WTC11 (cell line): ENCODE measurements around the gene PLBD2. TPM values are rescaled to one million over a fixed set of nuclear protein-coding genes. Genes with fewer than 3 reads are reported as not detected.
"Not testable (repeated sequence)": the region's sequence is repeated elsewhere in the genome, so short reads cannot be mapped to it uniquely, and the experiment has no call there.

Source experiments
- ATAC-seq: fragments of 200-7000 bp; cut with Tn5 transposase; 2 replicates; pipeline ENCODE4 v1.10.0; 2021; ENCODE audit warnings: mild to moderate bottlenecking, moderate library complexity
- CTCF ChIA-PET: fragments of 300-600 bp; sonication (Branson Sonifier 250); formaldehyde crosslinking; loops from one replicate; lab custom pipeline; 2021; ENCODE audit warnings: antibody characterized with exemption; lab: Charles Lee
- POLR2A ChIA-PET: fragments of 350-600 bp; sonication (Branson Sonifier 250); formaldehyde crosslinking; loops from one replicate; lab custom pipeline; 2021; ENCODE audit warnings: antibody characterized with exemption; lab: Charles Lee
- DNase-seq: peaks from one replicate; pipeline ENCODE4 v3.0.0; 2021; ENCODE audit warnings: low spot score
- H3K27ac Mint-ChIP-seq: 2 replicates; pipeline ENCODE4 v1.8.0; 2021; ENCODE audit warnings: mixed read lengths
- H3K27me3 Mint-ChIP-seq: 2 replicates; pipeline ENCODE4 v1.8.0; 2021; ENCODE audit warnings: low read depth, mild to moderate bottlenecking, moderate library complexity, mixed read lengths
- H3K36me3 Mint-ChIP-seq: 2 replicates; pipeline ENCODE4 v1.8.0; 2021; ENCODE audit warnings: mixed read lengths
- H3K4me1 Mint-ChIP-seq: 2 replicates; pipeline ENCODE4 v1.8.0; 2022; ENCODE audit warnings: mixed read lengths
- H3K4me3 Mint-ChIP-seq: 2 replicates; pipeline ENCODE4 v1.8.0; 2021; ENCODE audit warnings: mild to moderate bottlenecking, moderate library complexity, mixed read lengths
- H3K9me3 Mint-ChIP-seq: 2 replicates; pipeline ENCODE4 v1.8.0; 2021; ENCODE audit warnings: mixed read lengths
- GABPB1 ChIP-seq: sonication (generic); formaldehyde crosslinking; IDR thresholded peaks from 2 replicates; pipeline ENCODE4 v1.8.1; 2023; ENCODE audit warnings: mild to moderate bottlenecking, missing genetic modification reagents
- JAZF1 ChIP-seq: fragments of 250-450 bp; sonication (Bioruptor Pico); IDR thresholded peaks from 2 replicates; pipeline ENCODE4 v1.9.0; 2021; ENCODE audit warnings: moderate library complexity, mild to moderate bottlenecking, inconsistent platforms
- JUN ChIP-seq: sonication (generic); formaldehyde crosslinking; IDR thresholded peaks from 2 replicates; pipeline ENCODE4 v1.8.0; 2023; ENCODE audit warnings: mild to moderate bottlenecking, missing genetic modification reagents
- KAT7 ChIP-seq: sonication (generic); formaldehyde crosslinking; IDR thresholded peaks from 2 replicates; pipeline ENCODE4 v1.8.1; 2023; ENCODE audit warnings: missing genetic modification reagents, mild to moderate bottlenecking, borderline replicate concordance
- NR1H2 ChIP-seq: sonication (generic); formaldehyde crosslinking; IDR thresholded peaks from 2 replicates; pipeline ENCODE4 v1.9.0; 2021; ENCODE audit warnings: mild to moderate bottlenecking, moderate library complexity, missing genetic modification reagents
- NR2C2 ChIP-seq: sonication (generic); formaldehyde crosslinking; IDR thresholded peaks from 2 replicates; pipeline ENCODE4 v1.8.0; 2022; ENCODE audit warnings: mild to moderate bottlenecking, missing genetic modification reagents
- TCF7 ChIP-seq: sonication (generic); formaldehyde crosslinking; IDR thresholded peaks from 2 replicates; pipeline ENCODE4 v1.8.0; 2022; ENCODE audit warnings: mild to moderate bottlenecking, low read depth, missing genetic modification reagents, moderate library complexity
- ZNF423 ChIP-seq: fragments of 250-450 bp; sonication (Bioruptor Pico); IDR thresholded peaks from 2 replicates; pipeline ENCODE4 v2.1.2; 2022; ENCODE audit warnings: mild to moderate bottlenecking, moderate library complexity
- total RNA-seq: library from RNA; stranded (reverse); gene quantifications from 3 replicates; pipeline ENCODE4 v1.2.3, GENCODE V29; 2021
- TF ChIP-seq, protein P1 (sequence below): sonication (generic); formaldehyde crosslinking; IDR thresholded peaks from 2 replicates; pipeline ENCODE4 v1.8.1; 2023; ENCODE audit warnings: mild to moderate bottlenecking, moderate library complexity, missing genetic modification reagents
- TF ChIP-seq, protein P2 (sequence below): fragments of 200-600 bp; IDR thresholded peaks from 2 replicates; pipeline ENCODE4 v1.8.0; 2022; ENCODE audit warnings: antibody characterized with exemption
- TF ChIP-seq, protein P3 (sequence below): fragments of 250-450 bp; sonication (Bioruptor Pico); IDR thresholded peaks from 2 replicates; pipeline ENCODE4 v1.9.0; 2021; ENCODE audit warnings: moderate library complexity, mild to moderate bottlenecking, inconsistent platforms, borderline replicate concordance
- TF ChIP-seq, protein P4 (sequence below): fragments of 250-450 bp; sonication (Bioruptor Pico); IDR thresholded peaks from 2 replicates; pipeline ENCODE4 v1.8.0; 2021; ENCODE audit warnings: mild to moderate bottlenecking

PLBD2 gene
- total RNA-seq, 1 experiment from 2014 or later = 34.8 TPM

DNA sequence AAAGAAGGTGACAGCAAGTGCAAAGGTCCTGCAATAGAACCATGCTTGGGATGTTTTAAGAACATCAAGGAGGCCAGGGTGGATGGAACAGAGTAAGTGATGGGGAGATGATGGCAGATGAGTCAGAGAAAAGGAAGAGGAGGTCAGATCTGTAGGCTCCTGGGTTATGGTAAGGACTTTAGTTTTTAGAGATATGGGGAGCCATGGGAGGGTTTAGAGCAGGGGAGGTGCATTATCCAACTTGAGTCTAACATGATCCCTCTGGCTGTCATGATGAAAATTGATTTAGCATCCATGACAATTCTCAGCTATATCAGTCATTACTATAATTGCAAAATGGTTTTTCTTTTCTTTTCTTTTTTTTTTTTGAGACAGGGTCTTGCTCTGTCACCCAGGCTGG lies 7.3 kb upstream of the PLBD2 start:
- no peaks in the 10 kb centered on the region for H3K9me3 Mint-ChIP-seq
- H3K4me1 Mint-ChIP-seq = peaks cover 13% of the 10 kb centered on the region
- ChIA-PET POLR2A (no interaction called here), CTCF (interaction anchor here (1.0 kb wide), 1 partner anchor 111 kb away, joined by 3 read pairs; no protein-coding TSS in a partner anchor)
- no peak overlapping the region for H3K4me3 Mint-ChIP-seq
- TF ChIP-seq TCF7 (CRISPR knock-in tag) (no peak), NR2C2 (CRISPR knock-in tag) (no peak), KAT7 (CRISPR knock-in tag) (no peak), ZNF423 (CRISPR knock-in tag) (no peak)
- TF ChIP-seq, protein P1, sequence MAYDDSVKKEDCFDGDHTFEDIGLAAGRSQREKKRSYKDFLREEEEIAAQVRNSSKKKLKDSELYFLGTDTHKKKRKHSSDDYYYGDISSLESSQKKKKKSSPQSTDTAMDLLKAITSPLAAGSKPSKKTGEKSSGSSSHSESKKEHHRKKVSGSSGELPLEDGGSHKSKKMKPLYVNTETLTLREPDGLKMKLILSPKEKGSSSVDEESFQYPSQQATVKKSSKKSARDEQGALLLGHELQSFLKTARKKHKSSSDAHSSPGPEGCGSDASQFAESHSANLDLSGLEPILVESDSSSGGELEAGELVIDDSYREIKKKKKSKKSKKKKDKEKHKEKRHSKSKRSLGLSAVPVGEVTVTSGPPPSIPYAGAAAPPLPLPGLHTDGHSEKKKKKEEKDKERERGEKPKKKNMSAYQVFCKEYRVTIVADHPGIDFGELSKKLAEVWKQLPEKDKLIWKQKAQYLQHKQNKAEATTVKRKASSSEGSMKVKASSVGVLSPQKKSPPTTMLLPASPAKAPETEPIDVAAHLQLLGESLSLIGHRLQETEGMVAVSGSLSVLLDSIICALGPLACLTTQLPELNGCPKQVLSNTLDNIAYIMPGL = no peak
- TF ChIP-seq, protein P2, sequence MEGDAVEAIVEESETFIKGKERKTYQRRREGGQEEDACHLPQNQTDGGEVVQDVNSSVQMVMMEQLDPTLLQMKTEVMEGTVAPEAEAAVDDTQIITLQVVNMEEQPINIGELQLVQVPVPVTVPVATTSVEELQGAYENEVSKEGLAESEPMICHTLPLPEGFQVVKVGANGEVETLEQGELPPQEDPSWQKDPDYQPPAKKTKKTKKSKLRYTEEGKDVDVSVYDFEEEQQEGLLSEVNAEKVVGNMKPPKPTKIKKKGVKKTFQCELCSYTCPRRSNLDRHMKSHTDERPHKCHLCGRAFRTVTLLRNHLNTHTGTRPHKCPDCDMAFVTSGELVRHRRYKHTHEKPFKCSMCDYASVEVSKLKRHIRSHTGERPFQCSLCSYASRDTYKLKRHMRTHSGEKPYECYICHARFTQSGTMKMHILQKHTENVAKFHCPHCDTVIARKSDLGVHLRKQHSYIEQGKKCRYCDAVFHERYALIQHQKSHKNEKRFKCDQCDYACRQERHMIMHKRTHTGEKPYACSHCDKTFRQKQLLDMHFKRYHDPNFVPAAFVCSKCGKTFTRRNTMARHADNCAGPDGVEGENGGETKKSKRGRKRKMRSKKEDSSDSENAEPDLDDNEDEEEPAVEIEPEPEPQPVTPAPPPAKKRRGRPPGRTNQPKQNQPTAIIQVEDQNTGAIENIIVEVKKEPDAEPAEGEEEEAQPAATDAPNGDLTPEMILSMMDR = no peak
- no peak overlapping the region for H3K27ac Mint-ChIP-seq
- no peaks in the 10 kb centered on the region for H3K27me3 Mint-ChIP-seq
- DNase-seq = no peak
- ATAC-seq = no peak
- no peaks in the 10 kb centered on the region for H3K36me3 Mint-ChIP-seq

DNA sequence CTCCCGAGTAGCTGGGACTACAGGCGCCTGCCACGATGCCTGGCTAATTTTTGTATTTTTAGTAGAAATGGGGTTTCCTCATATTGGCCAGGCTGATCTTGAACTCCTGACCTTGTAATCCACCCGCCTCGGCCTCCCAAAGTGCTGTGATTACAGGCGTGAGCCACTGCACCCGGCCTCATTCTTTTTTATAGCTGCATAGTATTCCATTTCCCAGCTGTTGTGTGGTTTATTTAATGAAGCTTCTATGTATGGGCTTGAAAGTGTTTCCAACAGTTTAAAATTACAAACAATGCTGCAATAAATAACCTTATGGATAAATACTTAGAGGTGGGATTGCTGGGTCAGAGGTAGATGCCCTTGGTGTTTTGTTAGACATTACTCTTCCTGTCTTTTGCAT lies 4.2 kb upstream of the PLBD2 start:
- H3K27me3 Mint-ChIP-seq, H3K36me3 Mint-ChIP-seq, H3K27ac Mint-ChIP-seq, DNase-seq, POLR2A ChIA-PET, H3K9me3 Mint-ChIP-seq, ATAC-seq, H3K4me3 Mint-ChIP-seq: not testable (repeated sequence)
- H3K4me1 Mint-ChIP-seq = peaks cover 13% of the 10 kb centered on the region
- CTCF ChIA-PET = interaction anchor here (0.6 kb wide), 1 partner anchor 9 kb away, joined by 3 read pairs; no protein-coding TSS in a partner anchor

DNA sequence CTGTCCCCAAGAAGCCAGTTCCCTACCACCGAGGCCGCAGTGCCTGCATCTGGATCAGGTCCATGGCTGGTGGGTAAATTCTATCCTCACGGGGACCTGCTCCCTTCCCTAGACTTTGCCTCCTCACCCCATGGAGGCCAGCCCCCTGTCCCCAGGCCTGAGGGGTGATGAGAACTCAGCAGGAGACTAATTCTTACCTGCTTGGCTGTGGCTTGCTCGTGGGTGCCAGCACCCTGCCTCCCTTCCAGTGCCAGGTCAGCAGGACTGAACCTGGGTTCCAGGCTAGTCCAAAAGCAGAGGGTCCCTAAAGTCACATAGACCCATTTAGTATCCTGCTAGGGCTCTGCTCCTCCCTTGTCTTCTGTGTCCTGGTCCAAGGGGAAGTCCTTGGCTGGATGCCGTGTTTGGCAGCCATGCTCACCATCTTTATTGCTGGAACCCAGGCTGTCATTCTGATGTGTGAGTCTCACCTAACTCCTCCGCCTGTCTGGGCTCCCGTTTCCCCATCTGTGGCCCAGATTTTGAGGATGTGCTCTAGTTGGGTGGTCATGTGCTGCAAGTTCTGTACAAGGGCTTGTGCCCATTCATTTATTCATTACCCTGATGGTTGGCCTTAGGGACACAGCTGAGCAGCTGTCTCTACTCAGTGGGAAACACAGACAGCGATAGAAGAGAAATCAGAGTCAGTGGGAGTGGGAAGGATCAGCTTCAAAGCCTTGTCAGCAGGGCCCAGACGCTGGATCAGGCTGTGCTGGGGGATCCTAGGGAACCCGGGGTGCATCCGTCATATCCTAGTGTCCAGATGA lies 949 bp downstream of the PLBD2 start:
- TF ChIP-seq GABPB1 (CRISPR knock-in tag) = no peak
- TF ChIP-seq, protein P3, sequence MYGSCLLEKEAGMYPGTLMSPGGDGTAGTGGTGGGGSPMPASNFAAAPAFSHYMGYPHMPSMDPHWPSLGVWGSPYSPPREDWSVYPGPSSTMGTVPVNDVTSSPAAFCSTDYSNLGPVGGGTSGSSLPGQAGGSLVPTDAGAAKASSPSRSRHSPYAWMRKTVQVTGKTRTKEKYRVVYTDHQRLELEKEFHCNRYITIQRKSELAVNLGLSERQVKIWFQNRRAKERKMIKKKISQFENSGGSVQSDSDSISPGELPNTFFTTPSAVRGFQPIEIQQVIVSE = no peak
- TF ChIP-seq, all 79 proteins: peak for 0
- POLR2A ChIA-PET = interaction anchor here (1.2 kb wide), 1 partner anchor 66 kb away, joined by 3 read pairs; no protein-coding TSS in a partner anchor
- Mint-ChIP-seq H3K27ac (no peak overlapping the region), H3K4me1 (peaks cover 18% of the 10 kb centered on the region), H3K27me3 (no peaks in the 10 kb centered on the region), H3K9me3 (no peaks in the 10 kb centered on the region), H3K4me3 (peak overlapping the region; percentile 88), H3K36me3 (0 out of 2 replicates have a peak, but pooled peaks cover 2% of the 10 kb centered on the region)
- ATAC-seq (no peak), DNase-seq (no peak)
- CTCF ChIA-PET = interaction anchor here (1.0 to 4.4 kb wide), 4 partner anchors 44 to 98 kb away, joined by 3 to 26 read pairs (median 4); no protein-coding TSS in a partner anchor

DNA sequence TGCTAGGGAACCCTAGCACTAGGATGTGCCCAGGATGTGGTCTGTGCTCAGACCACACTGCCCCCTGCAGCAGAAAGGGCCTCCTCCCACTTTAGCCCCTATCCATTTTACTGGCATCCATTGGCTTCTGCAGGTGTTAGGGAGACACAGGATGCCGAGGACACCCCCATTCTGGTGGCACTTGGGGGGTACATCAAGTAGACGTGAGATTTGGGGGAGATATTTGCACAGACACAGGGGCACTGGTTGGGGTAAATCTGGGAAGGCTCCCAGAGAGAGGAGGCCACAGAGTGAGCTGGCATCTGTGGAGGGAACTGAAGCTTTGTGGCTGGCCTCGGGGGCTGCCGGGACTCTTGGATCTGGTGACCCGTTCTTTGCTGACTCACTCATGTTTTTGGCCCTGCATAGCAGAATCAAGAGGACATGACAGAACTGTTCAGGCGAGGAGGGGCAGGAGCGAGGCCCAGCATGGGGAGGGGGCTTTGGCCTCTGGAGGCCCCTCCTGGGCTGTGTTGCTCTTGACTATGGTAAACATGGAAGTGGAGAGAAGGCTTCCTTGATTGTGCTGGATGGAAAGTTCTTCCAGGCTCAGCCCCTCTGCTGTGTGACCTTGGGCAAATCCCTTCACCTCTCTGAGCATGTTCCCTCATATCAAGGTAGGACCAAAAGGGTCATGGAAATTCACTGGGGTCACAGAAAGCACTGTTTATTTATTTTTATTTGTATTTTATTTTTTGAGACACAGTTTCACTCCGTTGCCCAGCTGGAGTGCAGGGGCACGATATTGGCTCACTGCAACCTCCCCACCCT lies 1.8 kb downstream of the PLBD2 start:
- H3K27me3 Mint-ChIP-seq = no peaks in the 10 kb centered on the region
- peak overlapping the region; percentile 88 for H3K4me3 Mint-ChIP-seq
- CTCF ChIA-PET = interaction anchor here (1.9 to 4.4 kb wide), 2 partner anchors 49 to 65 kb away, joined by 4 to 26 read pairs; no protein-coding TSS in a partner anchor
- DNase-seq = no peak
- ATAC-seq = no peak
- TF ChIP-seq JAZF1 (CRISPR knock-in tag) (no peak), NR1H2 (CRISPR knock-in tag) (no peak), JUN (no peak), KAT7 (CRISPR knock-in tag) (no peak)
- TF ChIP-seq, protein P4, sequence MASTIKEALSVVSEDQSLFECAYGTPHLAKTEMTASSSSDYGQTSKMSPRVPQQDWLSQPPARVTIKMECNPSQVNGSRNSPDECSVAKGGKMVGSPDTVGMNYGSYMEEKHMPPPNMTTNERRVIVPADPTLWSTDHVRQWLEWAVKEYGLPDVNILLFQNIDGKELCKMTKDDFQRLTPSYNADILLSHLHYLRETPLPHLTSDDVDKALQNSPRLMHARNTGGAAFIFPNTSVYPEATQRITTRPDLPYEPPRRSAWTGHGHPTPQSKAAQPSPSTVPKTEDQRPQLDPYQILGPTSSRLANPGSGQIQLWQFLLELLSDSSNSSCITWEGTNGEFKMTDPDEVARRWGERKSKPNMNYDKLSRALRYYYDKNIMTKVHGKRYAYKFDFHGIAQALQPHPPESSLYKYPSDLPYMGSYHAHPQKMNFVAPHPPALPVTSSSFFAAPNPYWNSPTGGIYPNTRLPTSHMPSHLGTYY (CRISPR knock-in tag) = no peak
- TF ChIP-seq, protein P2 = no peak
- H3K36me3 Mint-ChIP-seq = 0 out of 2 replicates have a peak, but pooled peaks cover 2% of the 10 kb centered on the region
- H3K9me3 Mint-ChIP-seq = no peaks in the 10 kb centered on the region
- POLR2A ChIA-PET = interaction anchor here (1.2 kb wide), 1 partner anchor 65 kb away, joined by 3 read pairs; no protein-coding TSS in a partner anchor
- peaks cover 18% of the 10 kb centered on the region for H3K4me1 Mint-ChIP-seq
- no peak overlapping the region for H3K27ac Mint-ChIP-seq
